NCI-H345 (cell line): ENCODE data around the gene ABCC10.

ENCODE experiments used
- DNase-seq: peaks from one replicate; lab custom pipeline; 2025; lab: John Stamatoyannopoulos, UW

ABCC10 gene

DNA sequence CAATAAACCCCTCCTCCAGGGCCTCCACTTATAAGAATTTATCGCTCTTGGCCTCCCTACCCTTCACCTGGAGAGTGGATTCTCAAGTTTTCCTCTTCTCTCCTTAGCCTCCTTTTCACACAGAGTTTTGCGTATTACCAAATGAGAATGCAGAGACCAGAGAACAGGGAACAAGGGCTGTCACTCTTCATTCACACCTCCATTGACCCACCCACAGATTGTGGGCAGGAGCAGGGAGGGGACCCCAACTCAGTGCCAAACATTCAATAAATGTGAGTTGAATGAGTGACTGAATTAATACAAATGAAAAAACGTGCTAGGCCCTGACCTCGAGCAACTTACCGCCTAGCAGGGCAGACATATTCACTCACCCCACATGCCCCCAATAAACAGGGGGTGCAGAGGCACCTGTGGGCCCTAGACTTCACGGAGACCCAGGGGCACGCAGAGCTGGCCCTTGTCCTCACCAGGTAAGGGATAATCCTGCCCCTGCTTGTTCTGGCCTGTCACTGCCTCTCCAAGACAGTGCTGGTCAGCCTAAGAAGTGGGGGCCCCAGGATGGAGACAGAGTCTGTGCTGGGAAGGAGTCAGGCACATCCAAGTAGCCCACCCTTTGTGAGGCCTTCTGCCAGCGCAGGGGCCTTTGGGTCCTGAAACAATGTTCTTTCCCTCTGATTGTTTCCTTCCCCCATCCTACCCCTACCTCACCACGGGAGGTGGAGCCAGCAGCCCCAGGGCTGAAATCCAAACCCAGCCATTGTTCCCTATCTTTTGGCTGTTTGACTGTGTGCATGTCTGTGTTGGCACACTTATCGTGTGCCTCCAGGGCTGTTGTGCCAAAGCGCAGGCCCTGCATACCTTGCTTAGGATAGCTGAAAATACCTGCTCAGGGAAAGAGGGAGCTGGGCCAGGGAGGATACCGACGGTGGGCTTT lies 41.7 kb downstream of the ABCC10 start:
- peak; percentile 32 for DNase-seq

DNA sequence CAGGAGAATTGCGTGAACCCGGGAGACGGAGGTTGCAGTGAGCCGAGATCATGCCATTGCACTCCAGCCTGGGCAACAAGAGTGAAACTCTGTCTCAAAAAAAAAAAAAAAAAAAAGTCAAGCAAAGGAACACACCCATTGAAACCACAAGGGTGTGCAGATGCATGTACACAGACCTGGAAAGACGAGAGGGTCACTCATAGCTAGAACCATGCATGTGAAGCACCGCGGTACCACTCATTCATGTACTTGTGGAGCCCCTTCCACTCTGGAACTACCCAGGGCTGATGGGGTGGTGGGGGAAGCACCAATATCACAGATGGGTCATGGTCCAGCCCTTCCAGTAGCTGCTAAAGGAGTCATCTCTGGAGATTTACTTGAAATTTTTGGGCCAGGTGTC lies 42.6 kb downstream of the ABCC10 start:
- no peak for DNase-seq

- DNase-seq: no peak
These were observed 44.1 kb downstream of the ABCC10 start for GRCh38 chr6:43471399-43471798.

GRCh38 chr6:43472515-43472914 lies 45.2 kb downstream of the ABCC10 start:
- DNase-seq: no peak

DNA sequence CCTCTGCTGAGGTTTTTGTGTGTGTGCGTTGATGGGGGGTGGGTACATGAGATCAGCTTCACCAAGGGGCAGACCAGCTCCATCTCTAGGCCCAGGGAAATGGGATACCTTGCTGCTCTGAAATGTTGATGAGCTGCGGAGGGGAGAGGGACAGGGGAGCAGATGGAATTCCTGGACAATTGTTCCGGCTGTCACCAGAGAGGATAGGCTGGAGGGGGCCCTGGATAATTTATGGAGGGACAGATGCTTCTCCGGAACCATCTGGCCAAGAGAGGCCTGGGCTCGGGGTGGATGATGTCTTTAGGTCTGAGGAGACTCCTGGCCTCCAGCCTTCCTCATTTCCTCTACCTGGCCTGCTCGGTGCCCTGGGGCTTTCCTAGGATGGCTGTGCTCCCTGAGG lies 48.2 kb downstream of the ABCC10 start:
- no peak for DNase-seq

GRCh38 chr6:43476746-43477145 lies 49.4 kb downstream of the ABCC10 start:
- DNase-seq: no peak

GRCh38 chr6:43477235-43478007 lies 50.1 kb downstream of the ABCC10 start, which contains the start of gene TJAP1:
Gene TJAP1, plus strand, starts transcription at chr6:43477570. Its CDS starts 21,432 bp downstream, at chr6:43499002.
- DNase-seq: peak; percentile 94

DNA sequence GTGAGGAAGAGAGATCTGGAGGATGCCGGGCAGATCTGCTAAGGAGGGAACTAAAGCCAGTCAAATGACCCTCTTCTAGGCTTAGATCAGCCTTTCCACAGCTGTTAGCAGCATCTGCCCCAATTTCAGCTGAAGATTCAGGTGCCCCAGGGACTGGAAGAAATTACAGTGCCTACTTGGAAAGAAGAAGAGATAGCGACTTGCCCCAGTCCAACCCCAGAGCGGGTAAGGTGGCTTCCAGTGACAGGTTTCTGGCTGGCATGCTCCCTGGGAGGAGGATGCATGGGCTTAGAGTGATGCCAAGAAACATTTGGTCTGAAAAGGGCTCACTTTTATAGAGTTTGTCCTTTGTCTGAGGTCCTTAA lies 50.6 kb downstream of the ABCC10 start:
- no peak for DNase-seq

DNA sequence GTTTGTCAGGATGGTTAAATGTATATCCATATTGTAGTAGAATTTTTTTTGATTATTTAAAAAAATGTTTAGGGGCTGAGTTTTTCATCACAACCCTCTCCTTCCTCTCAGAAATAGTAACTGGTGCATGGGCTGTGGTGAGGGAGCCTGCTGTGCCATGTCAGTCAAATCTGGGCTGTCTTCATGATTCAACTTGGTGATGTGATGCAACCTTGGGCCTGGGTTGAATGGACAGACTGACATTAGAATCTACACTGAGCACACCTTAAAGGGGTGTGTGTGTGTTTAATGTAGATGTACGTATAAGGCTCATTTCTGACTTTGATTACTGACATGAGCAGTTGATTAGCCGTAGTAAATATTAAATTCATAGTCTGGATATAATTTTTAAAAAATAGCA lies 53.7 kb downstream of the ABCC10 start:
- no peak for DNase-seq

- no peak for DNase-seq
These were observed 54.4 kb downstream of the ABCC10 start for GRCh38 chr6:43481591-43482236.

DNA sequence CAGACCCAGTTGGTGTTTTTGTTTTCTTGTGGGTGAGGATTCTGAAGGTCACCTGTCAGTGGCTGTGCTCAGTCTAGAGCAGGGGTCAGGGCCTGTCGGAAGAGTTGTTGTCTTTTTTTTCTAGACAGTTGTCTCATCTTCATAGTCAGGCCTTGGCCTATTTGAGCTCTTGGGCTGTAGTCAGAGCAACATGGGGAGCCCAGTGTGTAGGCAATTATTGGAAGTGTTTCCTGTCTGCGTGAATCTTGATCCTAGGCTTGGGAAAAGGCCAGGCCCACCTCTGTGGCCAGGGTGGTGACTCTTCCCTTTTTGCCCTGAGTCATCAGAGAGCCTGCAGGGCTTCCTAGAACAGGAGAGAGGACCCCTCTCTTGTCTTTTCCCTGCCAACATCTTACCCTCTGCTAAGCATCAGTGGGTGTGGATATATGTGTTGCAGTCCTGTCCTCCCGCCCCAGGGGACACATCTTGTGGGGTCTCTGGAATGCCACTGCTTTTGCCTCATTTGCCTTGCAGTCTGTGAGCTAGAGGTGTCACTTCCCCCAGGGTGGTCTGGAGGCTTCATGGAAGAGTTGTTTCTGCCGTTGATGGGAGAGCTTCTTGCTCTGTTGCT lies 61.4 kb downstream of the ABCC10 start:
- no peak for DNase-seq

- no peak for DNase-seq
These were observed 62.1 kb downstream of the ABCC10 start for GRCh38 chr6:43489277-43490072.

DNA sequence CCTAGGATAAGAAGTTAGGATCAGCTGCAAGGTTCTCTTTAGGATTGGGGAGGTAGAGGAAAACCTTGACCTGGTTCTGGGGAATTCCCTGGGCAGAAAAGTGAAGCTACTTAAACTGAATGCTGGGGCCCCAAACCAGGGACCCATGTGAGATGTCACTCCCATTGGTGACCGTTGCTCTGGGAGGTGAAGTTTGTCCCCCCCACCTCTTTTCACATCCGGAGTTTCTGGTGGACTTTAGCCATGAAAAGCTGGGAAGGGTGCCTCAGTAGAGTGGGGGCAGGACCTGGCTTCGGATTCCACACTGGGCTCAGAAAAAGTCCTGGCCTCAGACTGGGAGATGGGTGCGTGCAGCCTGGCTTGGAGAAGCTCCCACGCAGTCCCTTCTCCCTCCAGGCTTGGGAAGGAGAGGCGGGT lies 63.2 kb downstream of the ABCC10 start:
- DNase-seq: no peak

DNA sequence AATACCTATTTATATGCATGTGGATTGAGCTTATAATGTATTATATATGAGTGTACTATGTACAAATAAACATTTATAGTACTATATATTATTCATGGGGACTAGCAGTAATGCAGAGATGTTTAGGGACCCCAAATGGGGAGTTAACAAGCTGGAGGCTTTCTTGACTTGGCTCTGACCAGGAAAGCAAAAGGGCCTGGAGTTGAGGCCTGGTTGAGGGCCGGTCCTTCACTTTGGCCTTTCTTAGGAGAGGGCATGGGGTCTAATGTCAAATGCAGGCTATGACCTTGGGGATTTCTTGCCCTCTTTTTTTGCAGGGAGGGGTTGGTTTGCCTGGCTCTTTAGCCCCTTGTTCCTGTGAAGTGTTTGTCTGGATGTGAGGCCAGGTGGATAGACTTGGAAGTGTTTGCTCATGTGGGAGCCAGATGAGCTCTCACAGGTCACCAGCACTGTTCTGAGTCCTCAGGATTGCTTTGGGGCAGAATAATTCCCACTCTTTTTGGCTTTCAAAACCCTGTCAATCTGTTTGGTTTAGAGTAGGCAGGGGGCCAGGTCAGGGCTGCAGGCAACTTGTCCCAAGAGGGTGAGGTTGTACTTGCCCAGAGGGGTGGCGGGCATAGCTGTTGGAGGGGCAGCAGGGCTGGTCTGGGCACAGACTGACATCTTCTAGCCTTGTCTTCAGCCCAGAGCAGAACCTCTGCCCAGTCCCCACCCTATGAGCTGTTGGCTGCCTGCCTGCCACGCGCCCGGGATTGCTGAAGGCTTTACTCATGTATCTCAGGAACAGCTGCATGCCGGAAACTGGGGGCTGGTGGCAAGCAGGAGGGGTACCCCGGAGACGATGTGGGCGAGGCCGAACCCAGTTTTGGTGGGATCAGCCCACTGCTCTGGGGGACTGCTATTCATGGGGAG lies 64.7 kb downstream of the ABCC10 start:
- DNase-seq: no peak

GRCh38 chr6:43492673-43493072 lies 65.3 kb downstream of the ABCC10 start:
- no peak for DNase-seq

- DNase-seq: no peak
These were observed 65.9 kb downstream of the ABCC10 start for GRCh38 chr6:43493230-43493629.

DNA sequence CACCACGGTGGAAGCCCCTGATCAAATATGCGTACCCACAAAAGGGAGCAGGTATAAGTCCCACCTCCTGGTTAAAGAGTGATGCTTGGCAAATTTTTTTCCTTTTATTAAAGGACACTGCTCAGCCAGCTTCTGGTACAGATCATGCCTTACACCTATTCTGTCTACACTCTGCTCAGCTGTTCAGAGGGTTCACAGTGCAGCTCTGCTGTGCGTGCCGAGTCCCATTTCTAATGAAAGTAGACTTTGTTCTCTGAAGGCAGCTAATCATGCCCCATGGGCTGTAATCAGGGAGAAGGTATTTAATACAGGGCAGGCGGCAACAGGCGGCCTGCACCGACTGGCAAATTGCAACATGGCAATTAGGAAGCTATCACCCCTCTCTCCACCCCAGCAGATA lies 66.5 kb downstream of the ABCC10 start:
- no peak for DNase-seq

DNA sequence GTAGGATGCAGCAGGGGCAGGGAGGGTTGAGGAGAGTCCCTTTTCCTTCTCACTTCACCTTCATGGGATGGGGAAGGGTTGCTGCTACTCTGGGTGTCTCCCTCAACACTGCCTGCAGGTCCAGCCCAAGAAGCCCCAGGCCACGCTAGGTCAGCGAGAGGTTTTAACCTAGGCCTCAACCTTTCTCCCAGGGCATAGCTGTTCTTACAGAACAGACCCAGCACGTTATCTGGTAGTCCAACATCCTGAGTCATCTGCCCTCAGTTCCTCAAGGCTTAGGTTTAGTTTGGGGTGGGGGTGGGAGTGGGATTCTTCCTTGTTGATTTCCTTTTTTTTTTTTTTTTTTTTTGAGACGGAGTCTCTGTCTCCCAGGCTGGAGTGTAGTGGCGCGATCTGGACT lies 67.0 kb downstream of the ABCC10 start:
- DNase-seq: no peak

DNA sequence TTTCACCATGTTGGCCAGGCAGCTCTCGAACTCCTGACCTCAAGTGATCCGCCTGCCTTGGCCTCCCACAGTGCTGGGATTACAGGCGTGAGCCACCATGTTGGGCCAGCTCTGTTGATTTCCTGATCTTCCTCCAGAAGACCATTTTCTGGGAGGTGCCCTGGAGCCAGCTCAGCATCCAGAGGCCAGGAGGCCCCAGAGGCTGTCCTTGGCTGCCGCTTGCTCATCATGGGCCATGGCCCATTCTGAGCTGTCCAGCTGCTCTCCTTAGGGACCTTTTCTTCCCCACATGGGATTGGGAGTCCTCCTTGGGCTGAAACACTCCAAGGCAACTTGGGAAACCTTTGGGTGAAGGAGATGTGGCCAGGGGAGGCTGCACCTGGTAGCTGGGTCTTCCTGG lies 67.4 kb downstream of the ABCC10 start:
- DNase-seq: no peak

DNA sequence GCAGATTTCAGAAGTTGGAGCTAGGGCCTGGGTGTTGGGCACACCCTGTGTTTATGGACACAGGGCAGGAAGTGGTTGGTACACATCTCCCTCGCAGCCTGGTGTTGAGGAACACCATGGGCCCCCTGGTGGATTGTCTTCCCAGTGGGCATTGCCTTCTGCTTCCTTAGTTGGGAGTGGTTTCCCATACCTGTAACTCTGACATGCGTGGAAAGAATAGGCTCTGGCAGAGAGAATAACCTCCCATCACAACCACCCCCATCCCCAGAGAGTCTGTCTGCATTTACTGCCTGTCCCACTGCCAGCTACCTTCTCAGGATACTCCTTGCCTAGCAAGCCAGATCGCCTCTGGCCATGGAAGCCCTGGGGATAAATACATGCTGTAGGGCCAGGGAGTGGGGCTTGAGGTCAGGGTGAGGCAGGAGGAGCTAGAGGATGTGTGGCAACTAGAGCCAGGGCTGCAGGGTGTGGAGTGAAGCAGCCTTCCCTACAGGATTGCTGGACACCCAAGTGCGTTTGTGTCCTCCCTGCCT lies 68.1 kb downstream of the ABCC10 start:
- DNase-seq: no peak
